Activated CD4-positive, alpha-beta T cell treated with anti-CD3 and anti-CD28 coated beads, Interleukin-2, amount 50 U/mL, for 24 hours (primary cell): ENCODE results near the gene PRAMEF20.

Experiments used
- DNase-seq, 2 donors: peaks; one replicate each; pipeline ENCODE4 v3.0.0-alpha.2; 2020; ENCODE audit warnings: low read depth in 1 of 2, low spot score in 1 of 2

Gene PRAMEF20

DNA sequence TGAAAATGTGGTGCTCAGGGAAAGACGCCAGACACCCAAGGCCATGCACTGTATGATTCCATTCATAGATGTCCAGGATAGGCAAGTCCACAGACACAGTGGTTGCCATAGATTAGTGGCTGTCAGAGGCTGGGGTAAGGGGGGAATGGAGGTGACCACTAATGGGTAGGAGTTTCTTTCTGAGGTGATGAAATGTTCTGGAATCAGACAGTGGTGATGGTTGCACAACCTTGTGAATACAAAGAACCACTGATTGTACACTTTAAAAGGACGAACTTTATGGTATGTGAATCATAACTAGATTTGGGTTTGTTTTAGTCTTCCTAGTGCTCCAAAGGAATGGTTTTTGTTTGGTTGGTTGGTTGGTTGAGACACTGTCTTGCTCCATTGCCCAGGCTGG is 51.7 kb downstream of the PRAMEF20 start:
- DNase-seq = no peak

DNA sequence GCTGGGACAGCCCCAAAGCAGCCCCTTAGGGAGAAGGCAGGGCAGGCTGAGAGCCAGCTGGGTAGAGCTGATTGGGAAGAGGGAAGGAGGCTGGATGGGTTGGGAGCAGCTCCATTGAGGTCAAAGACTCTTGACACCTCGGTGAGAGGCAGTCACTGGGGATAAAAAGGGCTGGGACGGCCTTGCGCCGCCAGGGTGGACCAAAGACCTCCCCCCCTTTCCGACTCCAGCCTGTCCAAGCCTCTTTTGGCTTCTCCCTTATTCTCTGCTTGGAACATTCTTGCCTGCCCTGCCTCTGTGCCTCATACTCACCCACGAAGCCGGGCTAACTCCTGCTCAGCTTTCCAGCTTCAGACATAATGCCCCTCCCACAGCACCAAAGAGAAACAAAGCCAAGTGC is 52.4 kb downstream of the PRAMEF20 start:
- no peak for DNase-seq

DNA sequence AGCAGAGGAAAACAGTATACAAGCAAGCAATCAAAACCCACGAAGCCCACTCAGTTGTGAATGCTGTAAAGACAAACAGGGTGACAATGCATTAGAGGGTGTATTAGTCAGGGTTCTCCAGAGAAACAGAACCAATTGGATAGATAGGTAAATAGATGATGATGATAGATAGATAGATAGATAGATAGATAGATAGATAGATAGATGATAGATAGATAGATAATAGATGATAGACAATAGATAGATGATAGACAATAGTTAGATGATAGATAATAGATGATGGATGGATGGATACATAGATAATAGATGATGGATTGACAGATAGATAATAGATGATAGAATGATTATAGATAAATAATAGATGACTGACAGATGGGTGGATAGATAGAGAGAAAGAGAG is 55.3 kb downstream of the PRAMEF20 start:
- no peak for DNase-seq

DNA sequence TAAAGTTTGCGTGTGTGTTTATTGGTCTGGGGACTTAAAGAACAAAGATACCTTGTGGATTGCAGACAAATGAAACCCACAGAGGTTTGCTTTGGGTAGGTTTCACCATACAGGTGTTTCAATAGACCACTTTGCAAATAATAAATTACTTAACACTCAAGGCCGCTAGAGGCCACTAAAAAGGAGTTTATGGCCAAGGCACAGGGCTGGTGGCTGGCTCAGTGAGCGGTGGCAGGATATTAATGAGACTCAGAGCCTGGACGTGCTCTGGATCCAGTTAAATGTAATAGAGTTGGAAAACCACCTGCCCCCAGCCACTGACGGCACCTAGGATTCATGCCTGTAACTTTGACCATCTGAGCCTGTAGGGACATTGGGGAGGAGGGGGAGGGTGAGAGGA is 59.1 kb downstream of the PRAMEF20 start:
- DNase-seq = no peak
